GM12891 (cell line): ENCODE data around the gene ZDHHC14.

Source experiments
- PAX5 ChIP-seq: IDR thresholded peaks from 2 replicates; pipeline ENCODE4 v1.6.1; 2011; ENCODE audit warnings: low read length, moderate library complexity, mild to moderate bottlenecking; ENCODE audit not compliant: insufficient read depth, severe bottlenecking
- POLR2A ChIP-seq: IDR thresholded peaks from 2 replicates; pipeline ENCODE4 v1.6.1; 2011; ENCODE audit warnings: low read depth, low read length, control low read depth
- POLR2AphosphoS5 ChIP-seq: IDR thresholded peaks from 2 replicates; pipeline ENCODE4 v1.6.1; 2011; ENCODE audit warnings: low read depth, low read length, control low read depth
- POU2F2 ChIP-seq: IDR thresholded peaks from 2 replicates; pipeline ENCODE4 v1.6.1; 2011; ENCODE audit warnings: low read depth, mild to moderate bottlenecking, control low read depth, low read length, moderate library complexity
- SPI1 ChIP-seq: IDR thresholded peaks from 2 replicates; pipeline ENCODE4 v1.6.1; 2011; ENCODE audit warnings: low read depth, low read length, control low read depth
- TAF1 ChIP-seq: IDR thresholded peaks from 2 replicates; pipeline ENCODE4 v1.6.1; 2011; ENCODE audit warnings: low read depth, low read length, control low read depth

DNA sequence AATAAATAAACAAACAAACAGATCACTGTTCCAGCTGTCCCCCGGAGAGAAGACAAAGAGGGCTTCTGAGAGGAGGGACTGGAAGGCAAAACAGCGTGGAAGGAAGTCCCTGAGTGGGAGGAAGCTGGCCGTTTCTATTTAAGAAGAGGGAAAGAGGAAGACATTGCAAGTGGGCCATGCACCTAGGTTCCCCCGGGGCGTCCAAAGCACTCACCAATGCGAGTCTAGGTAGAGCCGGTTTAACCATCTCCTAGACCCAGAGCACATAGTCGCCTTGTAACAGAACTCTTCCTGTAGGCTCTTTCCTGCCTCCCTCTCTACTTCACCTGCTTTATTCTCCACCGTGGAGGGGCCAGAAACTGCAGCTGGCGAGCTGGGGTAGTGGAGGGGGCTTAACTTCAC, 158.4 kb downstream of the ZDHHC14 start:
- TF ChIP-seq POLR2A (no peak), POLR2AphosphoS5 (no peak), SPI1 (no peak), TAF1 (no peak), PAX5 (no peak), POU2F2 (no peak)
